ENCODE data around the gene CCNI. TPM values are rescaled to one million over a fixed set of nuclear protein-coding genes. Genes with fewer than 3 reads are reported as not detected.

The CCNI gene, protein sequence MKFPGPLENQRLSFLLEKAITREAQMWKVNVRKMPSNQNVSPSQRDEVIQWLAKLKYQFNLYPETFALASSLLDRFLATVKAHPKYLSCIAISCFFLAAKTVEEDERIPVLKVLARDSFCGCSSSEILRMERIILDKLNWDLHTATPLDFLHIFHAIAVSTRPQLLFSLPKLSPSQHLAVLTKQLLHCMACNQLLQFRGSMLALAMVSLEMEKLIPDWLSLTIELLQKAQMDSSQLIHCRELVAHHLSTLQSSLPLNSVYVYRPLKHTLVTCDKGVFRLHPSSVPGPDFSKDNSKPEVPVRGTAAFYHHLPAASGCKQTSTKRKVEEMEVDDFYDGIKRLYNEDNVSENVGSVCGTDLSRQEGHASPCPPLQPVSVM
- total RNA-seq: 100 to 1,000 TPM; 220 to 564 (median 355) TPM
- polyA plus RNA-seq: 100 to 1,000 TPM; 296 to 772 TPM
- long read RNA-seq, donor 1, transcript CCNI-201 (7 exons, 2,772 nt): major isoform, 1,077 of 1,267 reads
- long read RNA-seq, donor 1, partial matches to known transcripts: 27 of 1,267 reads
- long read RNA-seq, donor 1, other reads (novel, unspliced or antisense): 163 of 1,267 reads
- long read RNA-seq, donor 2, transcript CCNI-209 (2 exons, 390 nt): minor isoform, 16 of 349 reads
- long read RNA-seq, donor 2, transcript CCNI-201 (7 exons, 2,772 nt): major isoform, 245 of 349 reads
- long read RNA-seq, donor 2, partial matches to known transcripts: 53 of 349 reads
- long read RNA-seq, donor 2, other reads (novel, unspliced or antisense): 35 of 349 reads
- long read RNA-seq, donor 3, transcript CCNI-201 (7 exons, 2,772 nt): major isoform, 519 of 587 reads
- long read RNA-seq, donor 3, partial matches to known transcripts: 7 of 587 reads
- long read RNA-seq, donor 3, other reads (novel, unspliced or antisense): 61 of 587 reads

DNA sequence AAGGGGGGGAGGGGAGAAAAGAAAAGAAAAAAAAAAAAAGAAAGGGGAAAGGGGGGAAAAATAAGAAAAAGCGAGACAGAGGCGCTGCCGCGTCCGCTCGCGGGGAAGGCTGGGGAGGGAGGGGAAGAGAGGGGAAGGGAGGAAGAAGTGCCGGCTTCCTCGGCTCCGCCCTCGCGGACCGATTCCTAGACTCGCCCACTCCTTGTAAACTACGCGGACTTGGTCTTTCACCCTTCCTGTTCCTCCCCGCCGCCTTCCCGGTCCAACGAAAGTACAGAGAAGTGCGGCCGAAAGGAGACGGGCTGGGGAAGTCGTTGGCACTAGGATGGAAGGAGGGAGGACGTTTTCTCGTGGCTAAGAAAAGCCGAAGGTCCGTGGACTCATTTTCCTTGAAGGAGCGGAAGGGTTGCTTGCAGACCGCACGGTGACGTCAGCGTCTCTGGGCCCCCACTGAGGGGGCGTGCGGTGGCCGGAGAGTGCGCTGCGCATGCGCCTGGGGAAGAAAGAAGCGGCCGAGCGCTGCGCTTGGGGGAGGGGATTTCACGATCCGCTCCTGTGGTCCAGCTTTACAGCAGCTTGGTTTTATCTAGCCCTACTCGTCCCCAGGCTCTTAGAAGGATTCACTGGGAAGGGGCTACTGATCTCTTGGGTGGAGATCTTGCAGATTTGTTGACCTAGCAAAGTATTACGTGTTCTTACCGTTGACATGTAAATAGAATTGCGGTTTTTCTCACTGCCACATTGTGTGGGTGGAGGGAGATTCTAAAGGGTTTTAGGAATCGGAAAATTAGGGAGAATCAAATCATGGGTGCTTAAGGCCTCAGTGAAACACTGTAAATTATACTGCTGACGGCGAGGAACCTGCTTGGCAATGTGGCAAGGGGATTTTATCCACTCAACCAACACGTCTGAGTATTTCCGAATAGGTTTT is at the start of gene CCNI:
Gene CCNI (minus strand): TSS at position 121 of the 931 bp plus-strand sequence. CDS start 9,627 bp downstream, outside the sequence.
- intact Hi-C loops (cut with DNase I): loop anchor here in 2 of 4 donors (1.0 to 10.0 kb wide), 3 partner anchors 80 to 121 kb away; partner anchors contain the start of gene CCNG2 (in 1 of the 2)
- H3K9me3 ChIP-seq: no peaks in the 10 kb centered on the region
- DNase-seq: peak; percentile 97 to 98 (median 98)
- H3K36me3 ChIP-seq: no peaks in the 10 kb centered on the region
- H3K27ac ChIP-seq: peak within 1 kb of the TSS; percentile 95 to 98
- H3K4me1 ChIP-seq (ENCODE audit: insufficient read depth): peaks cover 3% of the 10 kb centered on the region
- H3K4me3 ChIP-seq: peak within 1 kb of the TSS; percentile 85
- WGBS, 3 donors: 0 to 1% (median 0%) methylated on average over 54 of the region's 54 CpGs
- TF ChIP-seq POLR2A (IDR thresholded peaks at IDR 0.05) (peak; percentile 69), EP300 (IDR thresholded peaks at IDR 0.05) (no peak)
- TF ChIP-seq, protein P1, sequence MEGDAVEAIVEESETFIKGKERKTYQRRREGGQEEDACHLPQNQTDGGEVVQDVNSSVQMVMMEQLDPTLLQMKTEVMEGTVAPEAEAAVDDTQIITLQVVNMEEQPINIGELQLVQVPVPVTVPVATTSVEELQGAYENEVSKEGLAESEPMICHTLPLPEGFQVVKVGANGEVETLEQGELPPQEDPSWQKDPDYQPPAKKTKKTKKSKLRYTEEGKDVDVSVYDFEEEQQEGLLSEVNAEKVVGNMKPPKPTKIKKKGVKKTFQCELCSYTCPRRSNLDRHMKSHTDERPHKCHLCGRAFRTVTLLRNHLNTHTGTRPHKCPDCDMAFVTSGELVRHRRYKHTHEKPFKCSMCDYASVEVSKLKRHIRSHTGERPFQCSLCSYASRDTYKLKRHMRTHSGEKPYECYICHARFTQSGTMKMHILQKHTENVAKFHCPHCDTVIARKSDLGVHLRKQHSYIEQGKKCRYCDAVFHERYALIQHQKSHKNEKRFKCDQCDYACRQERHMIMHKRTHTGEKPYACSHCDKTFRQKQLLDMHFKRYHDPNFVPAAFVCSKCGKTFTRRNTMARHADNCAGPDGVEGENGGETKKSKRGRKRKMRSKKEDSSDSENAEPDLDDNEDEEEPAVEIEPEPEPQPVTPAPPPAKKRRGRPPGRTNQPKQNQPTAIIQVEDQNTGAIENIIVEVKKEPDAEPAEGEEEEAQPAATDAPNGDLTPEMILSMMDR (IDR thresholded peaks at IDR 0.05): peak in 1 of 3 donors; percentile 34
- H3K27me3 ChIP-seq: no peaks in the 10 kb centered on the region

DNA sequence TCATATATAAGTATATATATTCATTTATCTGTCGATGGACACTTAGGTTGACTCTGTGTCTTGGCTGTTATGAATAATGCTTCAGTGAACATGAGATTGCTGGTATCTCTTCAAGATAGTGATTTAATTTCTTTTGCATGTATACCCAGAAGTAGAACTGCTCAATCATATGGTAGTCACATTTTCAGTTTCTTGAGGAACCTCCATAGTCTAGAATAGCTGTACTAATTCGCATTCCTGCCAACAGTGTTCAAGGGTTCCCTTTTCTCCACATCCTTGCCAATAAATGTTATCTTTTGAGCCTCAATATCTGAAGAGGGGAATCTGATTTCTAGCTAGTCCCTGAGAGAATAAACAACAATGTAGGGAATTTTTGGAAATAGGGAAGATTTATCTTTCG is 48.8 kb upstream of the CCNI start:
- intact Hi-C loops (cut with DNase I): no loop called here
- Histone ChIP-seq H3K9me3 (no peaks in the 10 kb centered on the region), H3K4me1 (ENCODE audit: insufficient read depth) (no peaks in the 10 kb centered on the region), H3K4me3 (no peak overlapping the region), H3K27me3 (no peaks in the 10 kb centered on the region), H3K27ac (no peak overlapping the region), H3K36me3 (no peaks in the 10 kb centered on the region)
- 61 to 95% (median 62%) methylated on average over 3 of the region's 3 CpGs for WGBS, 3 donors
- no peak for TF ChIP-seq EP300 (IDR thresholded peaks at IDR 0.05)
- TF ChIP-seq, protein P1 (IDR thresholded peaks at IDR 0.05): no peak
- TF ChIP-seq POLR2A (IDR thresholded peaks at IDR 0.05): no peak
- DNase-seq: no peak

DNA sequence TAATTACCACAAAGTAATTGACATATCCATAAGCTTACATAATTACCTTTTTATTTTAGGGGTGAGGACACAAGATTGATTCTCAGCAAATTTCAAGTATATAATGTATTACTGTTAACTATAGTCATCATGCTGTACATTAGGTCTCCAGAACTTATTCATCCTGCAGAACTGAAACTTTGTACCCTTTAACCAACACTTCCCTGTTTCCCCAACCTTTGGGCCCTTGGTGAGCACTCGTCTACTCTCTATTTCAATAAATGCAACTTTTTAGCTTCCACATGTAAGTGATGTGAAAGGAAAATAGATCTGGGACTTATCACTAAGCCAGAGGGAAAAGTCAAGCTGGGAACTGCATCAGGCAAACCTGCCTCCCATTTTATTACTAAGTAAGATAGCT is 47.6 kb upstream of the CCNI start:
- H3K27me3 ChIP-seq: no peaks in the 10 kb centered on the region
- no peak for TF ChIP-seq EP300 (IDR thresholded peaks at IDR 0.05)
- TF ChIP-seq, protein P1 (IDR thresholded peaks at IDR 0.05): no peak
- no peak for TF ChIP-seq POLR2A (IDR thresholded peaks at IDR 0.05)
- no peak overlapping the region for H3K4me3 ChIP-seq
- no peak for DNase-seq
- 81 to 91% (median 84%) methylated on average over 1 of the region's 1 CpG for WGBS, 3 donors
- H3K27ac ChIP-seq: no peak overlapping the region
- H3K9me3 ChIP-seq: no peaks in the 10 kb centered on the region
- no peaks in the 10 kb centered on the region for H3K4me1 ChIP-seq (ENCODE audit: insufficient read depth)
- intact Hi-C loops (cut with DNase I): no loop called here
- H3K36me3 ChIP-seq: no peaks in the 10 kb centered on the region
